LNCAP (cell line): Measurements from ENCODE around the gene VPS37D.

Experiments
- TF ChIP-seq, protein P1 (sequence below): fragments of 450-650 bp; IDR thresholded peaks from 2 replicates; pipeline ENCODE4 v1.5.1; 2017; ENCODE audit warnings: mild to moderate bottlenecking

Gene VPS37D

DNA sequence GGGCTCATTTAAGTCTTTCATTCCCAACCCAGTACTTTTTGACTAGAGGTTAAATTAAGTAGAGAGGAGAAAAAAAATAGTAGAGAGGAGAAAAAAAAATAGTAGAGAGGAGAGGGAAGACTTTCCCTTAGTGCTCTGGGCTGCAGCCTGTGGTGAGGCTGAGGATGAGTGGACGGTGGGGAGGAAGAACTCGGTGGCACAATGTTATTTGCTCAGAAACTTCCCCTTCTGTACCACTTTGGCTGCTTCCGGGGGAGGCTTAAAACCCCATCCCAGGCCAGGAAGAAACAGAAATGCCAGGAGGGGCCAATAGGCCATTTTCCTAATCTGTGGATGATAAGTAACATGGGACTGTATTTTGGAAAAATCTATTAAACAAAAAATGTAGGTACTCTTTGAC, 28.7 kb upstream of the VPS37D start:
- TF ChIP-seq, protein P1, sequence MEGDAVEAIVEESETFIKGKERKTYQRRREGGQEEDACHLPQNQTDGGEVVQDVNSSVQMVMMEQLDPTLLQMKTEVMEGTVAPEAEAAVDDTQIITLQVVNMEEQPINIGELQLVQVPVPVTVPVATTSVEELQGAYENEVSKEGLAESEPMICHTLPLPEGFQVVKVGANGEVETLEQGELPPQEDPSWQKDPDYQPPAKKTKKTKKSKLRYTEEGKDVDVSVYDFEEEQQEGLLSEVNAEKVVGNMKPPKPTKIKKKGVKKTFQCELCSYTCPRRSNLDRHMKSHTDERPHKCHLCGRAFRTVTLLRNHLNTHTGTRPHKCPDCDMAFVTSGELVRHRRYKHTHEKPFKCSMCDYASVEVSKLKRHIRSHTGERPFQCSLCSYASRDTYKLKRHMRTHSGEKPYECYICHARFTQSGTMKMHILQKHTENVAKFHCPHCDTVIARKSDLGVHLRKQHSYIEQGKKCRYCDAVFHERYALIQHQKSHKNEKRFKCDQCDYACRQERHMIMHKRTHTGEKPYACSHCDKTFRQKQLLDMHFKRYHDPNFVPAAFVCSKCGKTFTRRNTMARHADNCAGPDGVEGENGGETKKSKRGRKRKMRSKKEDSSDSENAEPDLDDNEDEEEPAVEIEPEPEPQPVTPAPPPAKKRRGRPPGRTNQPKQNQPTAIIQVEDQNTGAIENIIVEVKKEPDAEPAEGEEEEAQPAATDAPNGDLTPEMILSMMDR: no peak

DNA sequence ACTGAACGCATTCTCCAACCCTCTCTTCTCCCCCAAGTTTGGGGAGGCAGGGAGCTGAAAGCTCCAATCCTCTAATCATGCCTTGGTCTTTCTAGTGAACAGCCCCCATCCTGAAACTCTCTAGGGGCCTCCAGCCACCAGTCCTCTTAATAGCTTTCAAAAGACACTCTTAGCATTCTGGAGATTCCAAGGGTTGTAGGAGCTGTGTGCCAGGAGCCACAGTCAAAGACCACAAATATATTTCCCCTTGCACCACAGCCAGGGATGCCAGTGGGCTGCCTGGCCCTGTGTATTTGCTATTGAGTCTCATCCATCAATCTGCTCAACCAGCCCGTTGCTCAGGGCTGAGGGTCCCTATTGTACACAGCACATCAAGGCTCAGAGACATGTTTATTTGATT, 24.8 kb upstream of the VPS37D start:
- TF ChIP-seq, protein P1: no peak

DNA sequence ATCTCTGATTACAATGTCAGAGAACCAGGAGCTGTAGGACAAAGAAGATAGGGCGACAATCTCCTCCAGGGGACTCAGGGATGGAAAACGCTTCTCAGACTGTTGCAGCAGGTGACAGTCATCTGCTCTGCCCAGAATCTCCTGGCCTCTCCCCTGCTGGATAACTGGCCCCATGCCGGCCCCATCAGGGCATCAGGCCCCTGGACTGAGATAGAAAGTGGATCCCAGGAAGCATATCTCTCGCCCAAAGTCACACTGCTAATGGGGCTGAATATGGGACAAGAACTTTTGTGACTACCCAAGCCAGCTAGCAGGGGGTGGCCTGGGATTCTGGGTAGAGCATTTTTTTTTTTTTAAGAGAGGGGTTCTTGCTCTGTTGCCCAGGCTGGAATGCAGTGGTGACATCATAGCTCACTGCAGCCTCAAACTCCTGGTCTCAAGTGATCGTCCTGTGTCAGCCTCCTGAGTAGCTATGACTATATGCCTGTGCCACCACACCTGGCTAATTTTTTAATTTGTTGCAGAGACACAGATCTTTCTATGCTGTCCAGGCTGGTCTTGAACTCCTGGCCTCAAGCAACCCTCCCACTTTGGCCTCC, 22.8 kb upstream of the VPS37D start:
- TF ChIP-seq, protein P1: no peak

DNA sequence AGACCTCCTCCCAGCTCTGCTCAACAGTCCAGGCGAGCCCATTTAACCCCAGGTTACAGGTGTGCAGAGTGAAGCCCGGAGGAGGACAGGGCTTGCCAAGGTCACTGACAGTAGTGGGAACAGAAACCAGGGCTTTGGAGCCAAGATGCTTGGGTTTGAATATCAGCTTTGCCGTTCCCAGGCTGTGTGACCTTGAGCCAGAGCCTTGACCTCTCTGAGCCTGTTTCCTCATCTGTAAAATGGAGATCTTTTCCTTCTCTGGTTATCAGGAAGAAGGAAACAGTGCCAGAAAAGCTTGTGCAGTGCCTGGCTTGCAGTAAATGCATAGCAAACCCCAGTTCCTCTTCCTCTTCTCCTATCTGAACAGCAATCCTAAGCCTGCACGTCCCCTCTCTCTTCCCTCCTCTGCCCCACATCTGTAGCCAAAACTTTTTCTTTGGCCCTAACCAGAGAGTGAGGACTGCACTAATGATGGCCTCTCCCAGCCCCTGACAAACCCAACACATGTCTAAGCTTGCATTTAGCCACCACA, 21.9 kb upstream of the VPS37D start:
- TF ChIP-seq, protein P1: no peak

DNA sequence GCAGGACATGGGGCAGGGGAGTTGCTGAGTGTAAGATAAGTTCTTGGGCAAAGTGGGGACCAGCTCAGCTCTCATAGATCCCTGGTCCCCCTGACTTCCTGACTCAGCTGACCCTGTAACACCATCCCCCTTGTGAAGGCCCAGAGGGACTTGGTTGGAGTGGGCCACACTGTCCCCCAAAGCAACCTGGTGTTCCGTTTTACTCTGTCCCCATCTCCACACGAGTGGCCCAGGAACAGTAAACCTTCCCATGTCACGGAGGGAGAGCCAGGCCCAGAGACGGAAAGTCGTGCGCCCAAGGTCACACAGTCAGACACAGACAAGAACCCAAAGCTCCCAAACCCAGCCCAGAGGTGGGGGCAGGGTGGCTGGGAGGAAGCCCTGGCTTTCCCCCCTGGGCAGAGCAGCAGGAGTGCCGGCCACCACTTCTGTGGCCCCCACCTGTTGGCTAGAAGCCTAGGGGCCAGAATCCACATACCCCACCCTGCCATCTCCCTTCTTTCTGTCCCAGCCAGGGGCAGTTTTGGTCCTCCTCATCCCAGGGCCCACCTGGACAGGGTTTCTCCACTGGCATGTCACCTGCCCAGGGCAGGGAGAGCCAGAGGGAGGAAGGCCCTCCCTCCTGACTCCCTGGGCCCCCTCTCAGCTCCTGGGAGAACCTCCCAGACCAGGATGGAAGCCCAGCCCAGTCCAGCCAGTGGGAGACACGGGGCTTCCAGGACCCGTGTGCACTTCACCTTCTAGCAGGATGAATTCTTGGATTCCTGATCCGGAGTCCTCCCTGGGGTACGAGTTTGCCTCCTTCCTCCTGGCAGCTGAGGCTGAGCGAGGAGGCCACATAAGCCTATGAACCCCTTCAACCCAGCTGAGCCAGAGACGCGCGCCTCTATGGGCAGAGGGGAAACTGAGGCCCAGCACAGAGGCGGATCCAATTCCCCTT, 20.6 kb upstream of the VPS37D start:
- TF ChIP-seq, protein P1: no peak

DNA sequence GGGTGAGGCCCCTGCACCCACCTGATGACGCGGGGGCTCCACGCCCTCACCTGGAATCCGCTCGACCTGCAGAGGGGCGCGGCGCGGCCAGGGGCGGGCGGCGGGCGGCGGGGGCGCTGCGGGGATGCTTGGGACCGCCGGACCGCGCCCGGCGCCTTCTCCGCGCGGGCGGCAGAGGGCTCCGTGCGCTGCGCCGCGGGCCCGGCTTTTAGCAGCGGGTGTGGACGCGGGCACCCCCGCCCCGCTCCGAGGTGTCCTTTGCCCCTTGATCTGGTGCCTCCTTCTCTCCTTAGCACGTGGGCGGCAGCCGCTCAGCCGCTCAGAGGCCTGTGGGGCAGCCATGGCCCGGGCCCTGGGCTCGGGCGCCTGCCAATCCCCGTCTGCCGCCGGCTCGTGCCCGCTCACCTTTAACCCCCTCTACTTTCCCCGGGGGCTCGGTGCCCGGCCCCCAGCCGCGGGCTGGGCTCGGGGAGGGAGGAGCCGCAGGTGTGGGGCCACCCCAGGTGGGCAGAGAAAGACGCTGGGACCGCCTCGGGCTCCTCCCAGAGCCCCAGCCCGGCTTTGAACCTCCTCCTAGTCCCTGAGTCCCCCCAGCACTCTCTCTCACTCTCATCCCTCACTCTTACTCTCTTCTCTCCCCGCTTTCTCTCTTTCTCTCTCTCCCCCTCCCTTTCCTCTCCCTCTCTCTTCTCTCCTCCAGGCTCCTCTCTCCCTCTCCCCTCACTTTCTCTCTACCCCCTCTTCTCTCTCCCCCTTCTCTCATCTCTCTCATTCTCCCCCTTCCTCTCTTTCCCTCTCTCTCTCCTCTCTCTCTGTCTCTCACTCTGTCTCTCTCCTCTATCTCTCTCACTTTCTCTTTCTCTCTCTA, 19.7 kb upstream of the VPS37D start:
- TF ChIP-seq, protein P1: peak; percentile 32; the same call in 1 of the 2 replicates
